Hepatocyte (in vitro differentiated cells): ENCODE data around the gene OR52B6. TPM values are rescaled to one million over a fixed set of nuclear protein-coding genes. Genes with fewer than 3 reads are reported as not detected.

Experiments
- DNase-seq: peaks from one replicate; pipeline ENCODE4 v3.0.0-alpha.2; 2016; ENCODE audit warnings: low spot score
- H2AFZ ChIP-seq: fragments of 200-600 bp; sonication (generic); 2 replicates; pipeline ENCODE4 v1.6.0; 2016; ENCODE audit warnings: antibody characterized with exemption, mild to moderate bottlenecking
- H3K27ac ChIP-seq: fragments of 200-600 bp; sonication (generic); 2 replicates; pipeline ENCODE4 v1.5.1; 2016; ENCODE audit warnings: mild to moderate bottlenecking
- H3K27me3 ChIP-seq: fragments of 200-600 bp; sonication (generic); 2 replicates; pipeline ENCODE4 v1.6.1; 2016
- H3K36me3 ChIP-seq: fragments of 200-600 bp; sonication (generic); replicated peaks from 2 replicates; pipeline ENCODE4 v1.5.1; 2016; ENCODE audit warnings: low read depth; ENCODE audit not compliant: insufficient read depth
- H3K4me1 ChIP-seq: fragments of 200-600 bp; sonication (generic); 2 replicates; pipeline ENCODE4 v1.5.1; 2016; ENCODE audit warnings: mild to moderate bottlenecking, moderate library complexity; ENCODE audit not compliant: insufficient read depth
- H3K4me2 ChIP-seq: fragments of 200-600 bp; sonication (generic); 2 replicates; pipeline ENCODE4 v1.6.0; 2016
- H3K4me3 ChIP-seq: fragments of 200-600 bp; sonication (generic); 2 replicates; pipeline ENCODE4 v1.5.1; 2016; ENCODE audit warnings: mild to moderate bottlenecking
- H3K79me2 ChIP-seq: fragments of 200-600 bp; sonication (generic); 2 replicates; pipeline ENCODE4 v1.6.0; 2017; ENCODE audit warnings: mild to moderate bottlenecking
- H3K9me2 ChIP-seq: fragments of 200-600 bp; sonication (generic); replicated peaks from 2 replicates; pipeline ENCODE4 v1.6.0; 2017; ENCODE audit warnings: mild to moderate bottlenecking; ENCODE audit not compliant: insufficient read depth
- H3K9me3 ChIP-seq: fragments of 200-600 bp; sonication (generic); 2 replicates; pipeline ENCODE4 v1.5.1; 2016; ENCODE audit warnings: low read depth, mild to moderate bottlenecking
- H4K20me1 ChIP-seq: fragments of 200-600 bp; sonication (generic); 2 replicates; pipeline ENCODE4 v1.6.0; 2016; ENCODE audit warnings: mild to moderate bottlenecking; ENCODE audit not compliant: insufficient read depth, poor library complexity, severe bottlenecking
- EZH2 ChIP-seq: fragments of 200-600 bp; sonication (generic); IDR thresholded peaks from 2 replicates; pipeline ENCODE4 v1.6.1; 2016; ENCODE audit warnings: antibody characterized with exemption, mild to moderate bottlenecking, borderline replicate concordance
- EZH2phosphoT487 ChIP-seq: fragments of 200-600 bp; sonication (generic); IDR thresholded peaks from one replicate; pipeline ENCODE4 v1.6.1; 2018; ENCODE audit warnings: antibody characterized with exemption, mild to moderate bottlenecking, low read depth, moderate library complexity; ENCODE audit not compliant: unreplicated experiment, severe bottlenecking
- WGBS: methylation state at CpG from one replicate; pipeline ENCODE4 v1.1.6; 2016; ENCODE audit warnings: low lambda C conversion rate; ENCODE audit errors: missing lambda C conversion rate; 5-methylcytosine and 5-hydroxymethylcytosine counted together
- polyA plus RNA-seq: library from polyadenylated mRNA; unstranded; fragments of >200 nt; fragmentation: Nextera tagmentation; extraction: Ambion mirVana; gene quantifications from 2 replicates; pipeline ENCODE4 v1.2.1, GENCODE V29; 2016
- total RNA-seq: library from RNA; depleted of rRNA; stranded (reverse); fragments of >200 nt; gene quantifications from 2 replicates; pipeline ENCODE4 v1.2.3, GENCODE V29; 2014
- TF ChIP-seq, protein P1 (sequence below): fragments of 200-600 bp; sonication (generic); IDR thresholded peaks from 2 replicates; pipeline ENCODE4 v1.5.1; 2016; ENCODE audit warnings: antibody characterized with exemption, mild to moderate bottlenecking; ENCODE audit not compliant: poor library complexity

The OR52B6 gene, protein sequence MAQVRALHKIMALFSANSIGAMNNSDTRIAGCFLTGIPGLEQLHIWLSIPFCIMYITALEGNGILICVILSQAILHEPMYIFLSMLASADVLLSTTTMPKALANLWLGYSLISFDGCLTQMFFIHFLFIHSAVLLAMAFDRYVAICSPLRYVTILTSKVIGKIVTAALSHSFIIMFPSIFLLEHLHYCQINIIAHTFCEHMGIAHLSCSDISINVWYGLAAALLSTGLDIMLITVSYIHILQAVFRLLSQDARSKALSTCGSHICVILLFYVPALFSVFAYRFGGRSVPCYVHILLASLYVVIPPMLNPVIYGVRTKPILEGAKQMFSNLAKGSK
- total RNA-seq (not detected in 2 replicates), polyA plus RNA-seq (not detected in 2 replicates)

DNA sequence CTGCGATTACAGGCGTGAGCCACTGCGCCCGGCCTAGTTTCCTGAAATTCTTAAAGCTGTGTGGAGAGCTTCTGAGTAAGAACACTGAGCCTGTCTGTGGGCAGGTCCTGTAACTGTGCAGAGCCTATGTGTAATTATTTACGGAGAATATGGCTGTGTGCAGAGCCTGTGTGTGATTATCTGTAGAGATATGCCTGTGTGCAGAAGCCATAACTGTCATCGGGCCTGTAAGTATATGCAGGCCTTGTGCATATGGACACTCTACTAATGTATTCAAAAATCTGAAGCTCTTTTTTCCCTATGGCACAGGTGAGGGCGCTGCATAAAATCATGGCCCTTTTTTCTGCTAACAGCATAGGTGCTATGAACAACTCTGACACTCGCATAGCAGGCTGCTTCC lies at the start of gene OR52B6:
TSS of gene OR52B6 (plus strand) at position 301 of the 400 bp plus-strand sequence. CDS start at position 301, 0 bp downstream.
- H3K4me2 ChIP-seq = no peak within 1 kb of the TSS
- no peaks in the 10 kb centered on the region for H3K36me3 ChIP-seq
- DNase-seq = no peak
- no peak within 1 kb of the TSS for H3K4me3 ChIP-seq
- H3K27ac ChIP-seq = no peak within 1 kb of the TSS
- no peaks in the 10 kb centered on the region for H3K4me1 ChIP-seq
- 90% methylated on average over 8 of the region's 8 CpGs for WGBS
- no peaks in the 10 kb centered on the region for H3K9me3 ChIP-seq
- no peaks in the 10 kb centered on the region for H3K9me2 ChIP-seq
- no peaks in the 10 kb centered on the region for H4K20me1 ChIP-seq
- TF ChIP-seq EZH2phosphoT487 (no peak), EZH2 (no peak)
- TF ChIP-seq, protein P1, sequence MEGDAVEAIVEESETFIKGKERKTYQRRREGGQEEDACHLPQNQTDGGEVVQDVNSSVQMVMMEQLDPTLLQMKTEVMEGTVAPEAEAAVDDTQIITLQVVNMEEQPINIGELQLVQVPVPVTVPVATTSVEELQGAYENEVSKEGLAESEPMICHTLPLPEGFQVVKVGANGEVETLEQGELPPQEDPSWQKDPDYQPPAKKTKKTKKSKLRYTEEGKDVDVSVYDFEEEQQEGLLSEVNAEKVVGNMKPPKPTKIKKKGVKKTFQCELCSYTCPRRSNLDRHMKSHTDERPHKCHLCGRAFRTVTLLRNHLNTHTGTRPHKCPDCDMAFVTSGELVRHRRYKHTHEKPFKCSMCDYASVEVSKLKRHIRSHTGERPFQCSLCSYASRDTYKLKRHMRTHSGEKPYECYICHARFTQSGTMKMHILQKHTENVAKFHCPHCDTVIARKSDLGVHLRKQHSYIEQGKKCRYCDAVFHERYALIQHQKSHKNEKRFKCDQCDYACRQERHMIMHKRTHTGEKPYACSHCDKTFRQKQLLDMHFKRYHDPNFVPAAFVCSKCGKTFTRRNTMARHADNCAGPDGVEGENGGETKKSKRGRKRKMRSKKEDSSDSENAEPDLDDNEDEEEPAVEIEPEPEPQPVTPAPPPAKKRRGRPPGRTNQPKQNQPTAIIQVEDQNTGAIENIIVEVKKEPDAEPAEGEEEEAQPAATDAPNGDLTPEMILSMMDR = no peak
- no peak within 1 kb of the TSS for H2AFZ ChIP-seq
- no peaks in the 10 kb centered on the region for H3K27me3 ChIP-seq
- no peaks in the 10 kb centered on the region for H3K79me2 ChIP-seq

- H3K27me3 ChIP-seq = no peaks in the 10 kb centered on the region
- H3K79me2 ChIP-seq = no peaks in the 10 kb centered on the region
- 59% methylated on average over 2 of the region's 2 CpGs for WGBS
- no peak overlapping the region for H3K4me2 ChIP-seq
- no peak overlapping the region for H3K4me3 ChIP-seq
- no peaks in the 10 kb centered on the region for H3K4me1 ChIP-seq
- TF ChIP-seq, protein P1 = no peak
- no peak for TF ChIP-seq EZH2phosphoT487
- no peak for TF ChIP-seq EZH2
- no peaks in the 10 kb centered on the region for H4K20me1 ChIP-seq
- DNase-seq = no peak
- H3K9me2 ChIP-seq = no peaks in the 10 kb centered on the region
- H2AFZ ChIP-seq = no peak overlapping the region
- H3K9me3 ChIP-seq = no peaks in the 10 kb centered on the region
- no peaks in the 10 kb centered on the region for H3K36me3 ChIP-seq
- H3K27ac ChIP-seq = no peak overlapping the region
Observed at GRCh38 chr11:5531053-5531831, 49.4 kb upstream of the OR52B6 start.

GRCh38 chr11:5534046-5534445 lies 46.6 kb upstream of the OR52B6 start:
- TF ChIP-seq, protein P1 = no peak
- no peak for TF ChIP-seq EZH2
- TF ChIP-seq EZH2phosphoT487 = no peak
- H3K27ac ChIP-seq = no peak overlapping the region
- DNase-seq = no peak

More at GRCh38 chr11:5534046-5534445, 46.6 kb upstream of the OR52B6 start:
- Histone ChIP-seq H3K27me3 (no peaks in the 10 kb centered on the region), H3K9me3 (no peaks in the 10 kb centered on the region), H3K9me2 (no peaks in the 10 kb centered on the region), H3K4me2 (no peak overlapping the region), H3K36me3 (no peaks in the 10 kb centered on the region), H3K4me3 (no peak overlapping the region), H3K4me1 (no peaks in the 10 kb centered on the region), H2AFZ (no peak overlapping the region), H4K20me1 (no peaks in the 10 kb centered on the region), H3K79me2 (no peaks in the 10 kb centered on the region)
- WGBS = 83% methylated on average over 1 of the region's 1 CpG
